ENCODE results near the gene CNOT8. TPM values are rescaled to one million over a fixed set of nuclear protein-coding genes. Genes with fewer than 3 reads are reported as not detected.
"Not testable (repeated sequence)": the region's sequence is repeated elsewhere in the genome, so short reads cannot be mapped to it uniquely, and the experiment has no call there.

CNOT8 gene

GRCh38 chr5:154899151-154899816, 40.9 kb downstream of the CNOT8 start:
- H3K4me1 ChIP-seq (ENCODE audit: control insufficient read depth, insufficient read depth, low read length) = peaks cover 28% of the 10 kb centered on the region
- H3K4me3 ChIP-seq (ENCODE audit: low read length) = no peak overlapping the region
- no peak overlapping the region for H3K4me2 ChIP-seq (ENCODE audit: low read length)
- no peak overlapping the region for H3K9ac ChIP-seq (ENCODE audit: low read depth, low read length)
- peaks cover 67% of the 10 kb centered on the region for H3K36me3 ChIP-seq (ENCODE audit: insufficient read depth, low read length)
- H3K9me3 ChIP-seq (replicated peaks; ENCODE audit: low read length) = no peaks in the 10 kb centered on the region
- H3K27me3 ChIP-seq (ENCODE audit: control insufficient read depth, insufficient read depth, low read length) = no peaks in the 10 kb centered on the region

- Histone ChIP-seq H3K4me2 (ENCODE audit: low read length) (no peak overlapping the region), H3K9ac (ENCODE audit: low read depth, low read length) (no peak overlapping the region), H3K4me3 (ENCODE audit: low read length) (no peak overlapping the region), H3K9me3 (replicated peaks; ENCODE audit: low read length) (no peaks in the 10 kb centered on the region), H3K27me3 (ENCODE audit: control insufficient read depth, insufficient read depth, low read length) (no peaks in the 10 kb centered on the region), H3K4me1 (ENCODE audit: control insufficient read depth, insufficient read depth, low read length) (peaks cover 28% of the 10 kb centered on the region), H3K36me3 (ENCODE audit: insufficient read depth, low read length) (peaks cover 71% of the 10 kb centered on the region)
Observed at GRCh38 chr5:154900066-154900465, 41.6 kb downstream of the CNOT8 start.

DNA sequence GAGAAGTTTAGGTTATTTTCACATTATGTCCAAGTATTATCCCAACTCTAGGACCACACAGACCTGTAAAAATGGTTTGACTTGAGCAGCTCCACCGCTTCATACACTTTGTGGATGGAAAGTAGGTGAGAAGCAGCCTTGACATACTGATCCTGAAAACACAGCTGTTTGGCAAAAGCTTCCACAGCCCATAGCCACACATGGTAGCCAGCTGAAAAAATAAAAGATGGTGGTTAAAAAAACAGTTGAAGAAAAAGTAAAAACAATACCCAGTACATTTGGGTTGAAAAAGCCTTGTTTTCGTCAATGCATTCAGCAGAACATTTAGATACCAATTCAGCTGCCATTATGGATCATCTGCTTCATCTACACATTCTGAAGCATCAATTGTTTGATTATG, 42.8 kb downstream of the CNOT8 start:
- Histone ChIP-seq H3K4me1 (ENCODE audit: control insufficient read depth, insufficient read depth, low read length) (peaks cover 28% of the 10 kb centered on the region), H3K4me2 (ENCODE audit: low read length) (peak overlapping the region; percentile 23), H3K9me3 (replicated peaks; ENCODE audit: low read length) (no peaks in the 10 kb centered on the region), H3K4me3 (ENCODE audit: low read length) (peak overlapping the region; percentile 7), H3K27me3 (ENCODE audit: control insufficient read depth, insufficient read depth, low read length) (no peaks in the 10 kb centered on the region), H3K9ac (ENCODE audit: low read depth, low read length) (no peak overlapping the region), H3K36me3 (ENCODE audit: insufficient read depth, low read length) (peaks cover 65% of the 10 kb centered on the region)

- Histone ChIP-seq H3K4me3 (ENCODE audit: low read length) (peak overlapping the region; percentile 7), H3K36me3 (ENCODE audit: insufficient read depth, low read length) (peaks cover 62% of the 10 kb centered on the region), H3K4me2 (ENCODE audit: low read length) (peak overlapping the region; percentile 23), H3K4me1 (ENCODE audit: control insufficient read depth, insufficient read depth, low read length) (peaks cover 28% of the 10 kb centered on the region), H3K27me3 (ENCODE audit: control insufficient read depth, insufficient read depth, low read length) (no peaks in the 10 kb centered on the region), H3K9me3 (replicated peaks; ENCODE audit: low read length) (no peaks in the 10 kb centered on the region), H3K9ac (ENCODE audit: low read depth, low read length) (no peak overlapping the region)
Observed at GRCh38 chr5:154901913-154902312, 43.5 kb downstream of the CNOT8 start.

- H3K9me3 ChIP-seq (replicated peaks; ENCODE audit: low read length); H3K4me3 ChIP-seq (ENCODE audit: low read length); H3K27me3 ChIP-seq (ENCODE audit: control insufficient read depth, insufficient read depth, low read length); H3K4me2 ChIP-seq (ENCODE audit: low read length); H3K9ac ChIP-seq (ENCODE audit: low read depth, low read length): not testable (repeated sequence)
- Histone ChIP-seq H3K36me3 (ENCODE audit: insufficient read depth, low read length) (peaks cover 47% of the 10 kb centered on the region), H3K4me1 (ENCODE audit: control insufficient read depth, insufficient read depth, low read length) (peaks cover 13% of the 10 kb centered on the region)
Observed at GRCh38 chr5:154905601-154906000, 47.2 kb downstream of the CNOT8 start.

GRCh38 chr5:154916874-154917273, 58.4 kb downstream of the CNOT8 start:
- H3K36me3 ChIP-seq (ENCODE audit: insufficient read depth, low read length) = peaks cover 42% of the 10 kb centered on the region

GRCh38 chr5:154917757-154918156, 59.3 kb downstream of the CNOT8 start:
- no peaks in the 10 kb centered on the region for H3K9me3 ChIP-seq (replicated peaks; ENCODE audit: low read length)
- no peaks in the 10 kb centered on the region for H3K4me1 ChIP-seq (ENCODE audit: control insufficient read depth, insufficient read depth, low read length)
- H3K4me3 ChIP-seq (ENCODE audit: low read length) = no peak overlapping the region
- H3K36me3 ChIP-seq (ENCODE audit: insufficient read depth, low read length) = peaks cover 38% of the 10 kb centered on the region
- no peak overlapping the region for H3K4me2 ChIP-seq (ENCODE audit: low read length)
- no peak overlapping the region for H3K9ac ChIP-seq (ENCODE audit: low read depth, low read length)
- H3K27me3 ChIP-seq (ENCODE audit: control insufficient read depth, insufficient read depth, low read length) = no peaks in the 10 kb centered on the region

More at GRCh38 chr5:154916874-154917273, 58.4 kb downstream of the CNOT8 start:
- Histone ChIP-seq H3K9ac (ENCODE audit: low read depth, low read length) (no peak overlapping the region), H3K4me3 (ENCODE audit: low read length) (no peak overlapping the region), H3K4me2 (ENCODE audit: low read length) (no peak overlapping the region), H3K27me3 (ENCODE audit: control insufficient read depth, insufficient read depth, low read length) (no peaks in the 10 kb centered on the region), H3K4me1 (ENCODE audit: control insufficient read depth, insufficient read depth, low read length) (no peaks in the 10 kb centered on the region), H3K9me3 (replicated peaks; ENCODE audit: low read length) (no peaks in the 10 kb centered on the region)

GRCh38 chr5:154923441-154924430, 65.3 kb downstream of the CNOT8 start:
- Histone ChIP-seq H3K36me3 (ENCODE audit: insufficient read depth, low read length) (peaks cover 52% of the 10 kb centered on the region), H3K4me2 (ENCODE audit: low read length) (no peak overlapping the region), H3K27me3 (ENCODE audit: control insufficient read depth, insufficient read depth, low read length) (no peaks in the 10 kb centered on the region), H3K9me3 (replicated peaks; ENCODE audit: low read length) (no peaks in the 10 kb centered on the region), H3K4me1 (ENCODE audit: control insufficient read depth, insufficient read depth, low read length) (no peaks in the 10 kb centered on the region), H3K4me3 (ENCODE audit: low read length) (no peak overlapping the region), H3K9ac (ENCODE audit: low read depth, low read length) (no peak overlapping the region)

Small RNA genes within 50 kb of the gene (small RNA-seq; reads per million reads assigned to genes)
- not detected for gene MIR378H

All from skeletal muscle satellite cell (primary cell).